Activated T-helper 1 cell treated with Interleukin-2 at 50 U/mL for 16 hours (primary cell): ENCODE measurements around the gene ATP6V1F.

Experiments used
- DNase-seq: peaks from one replicate; pipeline ENCODE4 v3.0.0-alpha.2; 2020; ENCODE audit warnings: low read depth

Gene ATP6V1F

GRCh38 chr7:128848289-128849155 is 14.1 kb upstream of the ATP6V1F start:
- no peak for DNase-seq

DNA sequence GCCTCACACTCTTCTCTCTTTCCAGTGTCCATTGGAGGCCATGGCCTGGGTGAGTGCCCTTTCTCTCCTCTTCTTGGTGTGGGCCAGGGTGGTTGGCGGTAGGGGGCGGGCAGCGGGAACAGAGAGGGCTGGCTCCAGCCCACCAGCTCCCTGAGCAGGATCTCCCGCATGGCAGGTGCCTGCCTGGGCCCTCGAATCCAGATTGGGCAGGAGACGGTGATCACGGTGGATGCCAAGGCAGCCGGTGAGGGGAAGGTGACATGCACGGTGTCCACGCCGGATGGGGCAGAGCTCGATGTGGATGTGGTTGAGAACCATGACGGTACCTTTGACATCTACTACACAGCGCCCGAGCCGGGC is 13.5 kb upstream of the ATP6V1F start:
- DNase-seq, result no peak

DNA sequence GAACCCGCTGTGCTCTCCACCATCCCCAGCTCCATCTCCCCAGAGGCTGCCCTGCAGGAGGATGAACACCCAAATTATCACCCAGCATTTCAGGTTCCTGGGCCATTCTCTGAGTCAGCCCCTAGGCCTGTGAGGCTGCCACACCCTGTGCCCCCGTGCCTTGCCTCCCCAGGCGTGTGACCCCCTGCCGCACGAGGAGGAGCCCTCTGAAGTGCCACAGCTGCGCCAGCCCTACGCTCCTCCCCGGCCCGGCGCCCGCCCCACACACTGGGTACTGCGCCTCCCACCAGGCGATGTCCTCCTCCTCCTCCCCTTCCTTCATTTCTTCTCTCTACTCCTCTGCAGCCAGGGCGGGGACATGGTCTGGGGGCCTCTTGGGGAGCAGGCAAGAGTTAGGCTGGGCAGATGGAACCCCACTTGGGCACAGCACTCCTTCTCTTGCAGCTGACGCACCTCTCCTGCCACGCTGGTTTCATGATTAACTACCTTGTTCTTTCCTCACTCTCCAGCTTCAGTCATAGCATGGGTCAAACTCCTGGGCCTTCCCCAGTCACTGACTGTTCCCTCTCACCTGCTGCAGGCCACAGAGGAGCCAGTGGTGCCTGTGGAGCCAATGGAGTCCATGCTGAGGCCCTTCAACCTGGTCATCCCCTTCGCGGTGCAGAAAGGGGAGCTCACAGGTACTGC is 12.7 kb upstream of the ATP6V1F start:
- no peak for DNase-seq

DNA sequence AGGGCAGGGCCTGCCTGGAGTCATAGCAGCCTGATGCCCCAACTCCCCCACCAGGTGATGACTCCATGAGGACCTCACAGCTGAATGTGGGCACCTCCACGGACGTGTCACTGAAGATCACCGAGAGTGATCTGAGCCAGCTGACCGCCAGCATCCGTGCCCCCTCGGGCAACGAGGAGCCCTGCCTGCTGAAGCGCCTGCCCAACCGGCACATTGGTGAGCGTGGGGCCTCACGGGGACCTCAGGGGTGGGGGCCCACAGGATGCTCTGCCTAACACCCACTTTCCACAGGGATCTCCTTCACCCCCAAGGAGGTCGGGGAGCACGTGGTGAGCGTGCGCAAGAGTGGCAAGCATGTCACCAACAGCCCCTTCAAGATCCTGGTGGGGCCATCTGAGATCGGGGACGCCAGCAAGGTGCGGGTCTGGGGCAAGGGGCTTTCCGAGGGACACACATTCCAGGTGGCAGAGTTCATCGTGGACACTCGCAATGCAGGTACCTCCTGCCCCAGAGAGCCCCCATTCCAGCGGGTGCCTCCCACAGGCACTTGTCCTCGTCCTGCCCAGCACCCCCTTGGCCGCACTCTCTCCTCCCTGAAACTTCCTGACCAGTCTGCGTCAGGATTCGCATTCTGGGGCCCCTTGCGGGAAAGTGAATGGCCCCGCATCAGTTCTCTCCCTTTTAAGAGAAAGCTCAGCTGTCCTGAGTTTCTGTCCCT is 10.0 kb upstream of the ATP6V1F start:
- DNase-seq, result no peak

DNA sequence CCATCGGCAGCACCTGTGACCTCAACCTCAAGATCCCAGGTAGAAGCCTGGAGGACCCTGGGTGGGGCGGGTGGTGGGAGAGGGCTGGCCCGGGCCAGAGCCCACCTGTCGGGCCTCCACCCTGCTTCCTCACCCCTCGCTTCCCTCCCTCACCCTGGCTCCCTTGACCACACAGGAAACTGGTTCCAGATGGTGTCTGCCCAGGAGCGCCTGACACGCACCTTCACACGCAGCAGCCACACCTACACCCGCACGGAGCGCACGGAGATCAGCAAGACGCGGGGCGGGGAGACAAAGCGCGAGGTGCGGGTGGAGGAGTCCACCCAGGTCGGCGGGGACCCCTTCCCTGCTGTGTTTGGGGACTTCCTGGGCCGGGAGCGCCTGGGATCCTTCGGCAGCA is 8.9 kb upstream of the ATP6V1F start:
- no peak for DNase-seq

GRCh38 chr7:128854396-128854795 is 8.3 kb upstream of the ATP6V1F start:
- no peak for DNase-seq

GRCh38 chr7:128855559-128855958 is 7.1 kb upstream of the ATP6V1F start:
- DNase-seq, result no peak

GRCh38 chr7:128856001-128856718 is 6.5 kb upstream of the ATP6V1F start:
- no peak for DNase-seq

GRCh38 chr7:128858380-128859231 is 4.0 kb upstream of the ATP6V1F start:
- DNase-seq, result no peak

DNA sequence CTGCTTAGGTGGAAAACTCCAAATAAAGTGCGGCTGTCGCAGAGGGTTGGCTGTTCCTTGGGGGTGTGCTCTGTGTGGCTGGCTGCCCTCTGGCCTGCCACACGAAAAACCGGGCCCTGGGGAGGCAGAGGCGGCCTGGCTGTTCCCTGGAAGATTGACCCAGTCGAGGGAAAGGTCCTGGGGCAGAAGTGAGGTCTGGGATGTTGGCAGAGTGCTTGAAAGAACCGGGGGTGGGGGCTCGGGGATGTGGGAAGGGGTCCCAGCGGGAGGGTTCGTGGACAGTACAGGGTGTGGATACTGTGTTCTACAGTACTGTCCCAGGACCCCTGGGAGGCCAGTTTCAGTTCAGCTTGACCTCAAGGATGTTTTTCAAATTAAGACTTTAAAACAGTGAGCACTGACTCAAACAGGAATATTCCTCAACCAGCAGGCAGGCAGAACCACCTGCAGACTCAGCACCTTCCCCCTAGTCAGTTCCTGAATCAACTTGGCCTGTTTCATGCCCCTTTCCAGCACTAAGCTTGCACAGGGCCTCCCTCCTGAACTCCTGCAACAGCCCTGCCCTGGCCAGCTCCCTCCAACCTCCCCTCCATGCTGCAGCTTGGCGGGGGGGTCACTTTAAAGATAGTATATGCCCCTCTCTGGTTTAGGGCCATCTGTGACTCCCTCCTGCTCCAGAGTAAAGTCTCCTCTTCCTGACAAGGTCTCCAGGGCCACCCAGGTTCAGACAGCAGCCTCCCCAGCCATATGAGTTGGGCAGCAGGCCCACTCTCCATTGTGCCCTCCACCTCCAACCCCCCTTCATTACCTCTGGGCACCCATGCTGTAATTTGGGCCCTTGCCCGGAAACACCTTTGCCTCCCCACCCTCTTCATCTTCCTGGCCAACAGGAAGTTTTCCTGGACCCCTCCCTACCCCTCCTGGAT is 3.2 kb upstream of the ATP6V1F start:
- DNase-seq, result no peak

GRCh38 chr7:128860158-128861073 is 2.2 kb upstream of the ATP6V1F start:
- DNase-seq, result no peak

GRCh38 chr7:128861957-128862570 is 592 bp upstream of the ATP6V1F start:
- no peak for DNase-seq

GRCh38 chr7:128863433-128863989 is 855 bp downstream of the ATP6V1F start:
- no peak for DNase-seq

DNA sequence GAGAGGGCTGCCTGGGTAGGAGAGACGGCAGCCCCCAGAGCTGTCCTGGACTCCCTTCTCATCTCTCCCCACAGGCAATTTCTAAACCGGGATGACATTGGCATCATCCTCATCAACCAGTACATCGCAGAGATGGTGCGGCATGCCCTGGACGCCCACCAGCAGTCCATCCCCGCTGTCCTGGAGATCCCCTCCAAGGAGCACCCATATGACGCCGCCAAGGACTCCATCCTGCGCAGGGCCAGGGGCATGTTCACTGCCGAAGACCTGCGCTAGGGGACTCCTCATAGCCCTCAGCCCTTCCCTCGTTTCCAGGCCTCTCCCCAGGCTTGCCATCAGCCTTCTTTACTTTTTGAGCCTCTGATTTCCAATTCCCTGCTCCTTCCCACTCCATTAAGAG is 2.6 kb downstream of the ATP6V1F start:
- no peak for DNase-seq

DNA sequence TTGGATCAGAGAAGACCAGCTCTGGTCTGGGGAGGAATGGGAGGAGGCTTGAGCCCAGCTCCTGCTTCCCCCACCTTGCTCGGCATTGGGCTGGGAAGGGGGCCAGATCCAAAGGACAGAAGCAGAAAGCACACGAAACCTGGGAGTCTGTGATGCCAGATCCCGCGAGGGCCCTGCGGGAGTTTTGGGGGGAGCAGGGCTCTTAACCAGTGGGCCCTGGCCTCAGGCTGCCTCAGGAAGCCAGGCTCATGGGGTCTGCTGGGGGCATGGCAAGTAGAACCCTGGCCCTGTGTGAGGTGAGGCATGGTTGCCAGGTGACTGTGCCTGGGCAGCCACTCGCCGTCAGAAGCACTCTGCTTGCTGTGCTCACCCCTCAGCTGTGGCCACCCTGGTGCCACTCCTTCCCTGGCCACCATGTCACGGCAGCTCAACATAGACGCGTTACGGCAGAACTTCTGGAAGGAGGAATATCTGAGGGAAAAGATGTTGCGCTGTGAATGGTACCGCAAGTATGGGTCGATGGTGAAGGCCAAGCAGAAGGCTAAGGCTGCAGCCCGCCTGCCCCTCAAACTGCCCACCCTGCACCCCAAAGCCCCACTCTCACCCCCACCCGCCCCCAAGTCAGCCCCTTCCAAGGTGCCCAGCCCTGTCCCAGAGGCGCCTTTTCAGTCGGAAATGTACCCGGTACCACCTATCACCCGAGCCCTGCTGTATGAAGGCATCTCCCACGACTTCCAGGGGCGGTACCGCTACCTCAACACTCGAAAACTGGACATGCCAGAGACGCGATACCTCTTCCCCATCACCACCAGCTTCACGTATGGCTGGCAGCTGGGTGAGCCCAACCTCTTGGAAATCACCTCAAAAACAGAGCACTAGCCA is 3.6 kb downstream of the ATP6V1F start:
- no peak for DNase-seq

GRCh38 chr7:128867241-128867640 is 4.6 kb downstream of the ATP6V1F start:
- DNase-seq, result no peak
